HUES64 (cell line): ENCODE data around the gene HOXA5.

ENCODE experiments used
- H3K27ac ChIP-seq: 2 replicates; pipeline ENCODE4 v1.7.0; 2013; ENCODE audit warnings: low read depth, low read length, inconsistent platforms
- H3K27me3 ChIP-seq: 2 replicates; pipeline ENCODE4 v1.6.1; 2013; ENCODE audit warnings: mild to moderate bottlenecking, low read length; ENCODE audit not compliant: insufficient read depth
- H3K36me3 ChIP-seq: 2 replicates; pipeline ENCODE4 v1.6.1; 2013; ENCODE audit warnings: mild to moderate bottlenecking, low read length; ENCODE audit not compliant: insufficient read depth
- H3K4me1 ChIP-seq: 2 replicates; pipeline ENCODE4 v1.6.1; 2013; ENCODE audit warnings: mild to moderate bottlenecking, low read length, moderate library complexity; ENCODE audit not compliant: insufficient read depth
- H3K4me3 ChIP-seq: 2 replicates; pipeline ENCODE4 v1.5.1; 2013; ENCODE audit warnings: mild to moderate bottlenecking, low read length, moderate library complexity
- H3K9ac ChIP-seq: 2 replicates; pipeline ENCODE4 v1.6.1; 2013; ENCODE audit warnings: mild to moderate bottlenecking, low read depth, low read length
- H3K9me3 ChIP-seq: 2 replicates; pipeline ENCODE4 v1.6.1; 2013; ENCODE audit warnings: low read depth, low read length; ENCODE audit not compliant: insufficient read depth
- WGBS: fragments of 150-250, 120-280 bp; methylation state at CpG from one replicate; pipeline ENCODE4 v1.1.7; 2013; ENCODE audit warnings: missing lambda C conversion rate; 5-methylcytosine and 5-hydroxymethylcytosine counted together

HOXA5 gene

GRCh38 chr7:27180431-27181420 is 37.2 kb upstream of the HOXA5 start:
- WGBS, result 40% methylated on average over 12 of the region's 12 CpGs
- Histone ChIP-seq H3K27ac (no peak overlapping the region), H3K4me3 (no peak overlapping the region), H3K9me3 (no peaks in the 10 kb centered on the region; the same call in 1 of the 2 replicates), H3K27me3 (peaks cover 100% of the 10 kb centered on the region), H3K9ac (no peak overlapping the region), H3K36me3 (no peaks in the 10 kb centered on the region), H3K4me1 (peaks cover 20% of the 10 kb centered on the region)

GRCh38 chr7:27179503-27180430 is 36.3 kb upstream of the HOXA5 start:
- Histone ChIP-seq H3K9me3 (no peaks in the 10 kb centered on the region; the same call in 1 of the 2 replicates), H3K4me3 (no peak overlapping the region), H3K4me1 (peaks cover 20% of the 10 kb centered on the region), H3K36me3 (no peaks in the 10 kb centered on the region), H3K27ac (no peak overlapping the region), H3K27me3 (peaks cover 100% of the 10 kb centered on the region), H3K9ac (no peak overlapping the region)
- 4% methylated on average over 56 of the region's 56 CpGs for WGBS

DNA sequence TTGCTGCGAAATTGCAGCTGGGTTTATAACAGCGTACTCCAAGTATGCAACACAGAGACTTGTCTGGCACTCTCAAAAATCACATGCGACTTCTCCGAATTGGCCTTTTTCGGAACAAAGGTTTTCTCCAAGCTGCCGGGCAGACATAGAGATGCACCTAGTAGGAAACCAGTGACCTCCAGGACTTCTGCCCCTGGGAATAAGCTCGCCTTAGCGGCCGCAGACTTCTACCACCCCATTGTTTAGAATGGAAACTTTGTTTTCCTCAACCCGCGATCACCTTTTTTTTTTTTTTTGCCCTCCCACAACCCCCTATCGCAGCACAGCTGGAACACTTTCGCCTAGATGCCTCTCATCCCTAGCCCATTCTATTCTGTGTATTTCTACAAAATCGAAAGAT is 35.5 kb upstream of the HOXA5 start:
- peaks cover 100% of the 10 kb centered on the region for H3K27me3 ChIP-seq
- no peak overlapping the region for H3K4me3 ChIP-seq
- H3K4me1 ChIP-seq, result peaks cover 20% of the 10 kb centered on the region
- 8% methylated on average over 14 of the region's 14 CpGs for WGBS
- H3K27ac ChIP-seq, result no peak overlapping the region
- H3K9me3 ChIP-seq, result no peaks in the 10 kb centered on the region; the same call in 1 of the 2 replicates
- no peak overlapping the region for H3K9ac ChIP-seq
- no peaks in the 10 kb centered on the region for H3K36me3 ChIP-seq

DNA sequence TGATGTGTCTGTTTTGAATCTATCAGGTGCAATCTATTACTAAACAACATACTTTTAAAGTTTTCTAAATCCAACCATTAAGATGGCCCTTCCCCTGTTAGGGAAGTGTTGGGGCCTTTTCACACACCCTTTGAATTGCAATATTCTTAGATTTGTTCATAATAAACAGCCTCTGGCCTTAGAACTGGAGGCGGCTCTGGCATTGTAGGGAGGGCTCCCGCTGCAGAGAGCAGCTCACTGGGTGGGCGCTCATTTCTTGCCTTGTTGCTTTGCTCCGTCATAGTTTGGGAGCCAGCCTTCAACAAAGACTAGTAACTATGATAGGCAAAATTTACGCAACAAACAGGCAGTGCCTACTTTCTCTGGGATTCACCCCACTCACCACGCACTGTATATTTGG is 34.9 kb upstream of the HOXA5 start:
- no peak overlapping the region for H3K9ac ChIP-seq
- 20% methylated on average over 5 of the region's 6 CpGs for WGBS
- H3K27ac ChIP-seq, result no peak overlapping the region

DNA sequence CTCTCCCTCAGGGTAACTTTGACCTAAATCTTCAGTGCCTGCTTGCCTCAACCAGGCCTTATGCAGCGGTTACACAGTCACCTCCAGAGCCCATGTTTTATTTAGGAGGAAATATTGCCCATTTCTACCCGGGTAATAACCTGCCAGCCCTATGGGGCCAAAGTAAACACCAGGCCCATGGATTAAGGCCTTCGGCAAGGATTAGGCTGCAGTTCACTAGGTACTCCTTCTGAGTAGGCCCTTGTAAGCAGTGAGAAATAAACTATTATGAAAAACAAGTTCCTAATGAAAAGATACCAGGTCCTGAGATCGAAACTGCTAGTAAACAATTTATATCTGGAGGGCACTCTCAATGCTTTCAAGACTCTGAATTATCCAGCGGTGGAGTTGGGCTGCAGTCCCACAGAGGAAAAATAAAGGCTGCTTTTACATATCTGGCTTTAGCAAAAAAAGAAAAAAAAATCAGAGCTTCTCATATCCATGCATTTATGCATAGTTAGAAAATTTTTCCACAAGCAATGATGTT is 34.4 kb upstream of the HOXA5 start:
- Histone ChIP-seq H3K9me3 (no peaks in the 10 kb centered on the region; the same call in 1 of the 2 replicates), H3K27me3 (peaks cover 100% of the 10 kb centered on the region), H3K4me1 (peaks cover 8% of the 10 kb centered on the region; the same call in 1 of the 2 replicates), H3K36me3 (no peaks in the 10 kb centered on the region), H3K4me3 (no peak overlapping the region), H3K27ac (no peak overlapping the region), H3K9ac (no peak overlapping the region)
- 34% methylated on average over 5 of the region's 5 CpGs for WGBS

More for the DNA sequence above, 34.9 kb upstream of the HOXA5 start:
- Histone ChIP-seq H3K9me3 (no peaks in the 10 kb centered on the region; the same call in 1 of the 2 replicates), H3K4me3 (no peak overlapping the region), H3K4me1 (peaks cover 14% of the 10 kb centered on the region), H3K36me3 (no peaks in the 10 kb centered on the region), H3K27me3 (peaks cover 100% of the 10 kb centered on the region)

DNA sequence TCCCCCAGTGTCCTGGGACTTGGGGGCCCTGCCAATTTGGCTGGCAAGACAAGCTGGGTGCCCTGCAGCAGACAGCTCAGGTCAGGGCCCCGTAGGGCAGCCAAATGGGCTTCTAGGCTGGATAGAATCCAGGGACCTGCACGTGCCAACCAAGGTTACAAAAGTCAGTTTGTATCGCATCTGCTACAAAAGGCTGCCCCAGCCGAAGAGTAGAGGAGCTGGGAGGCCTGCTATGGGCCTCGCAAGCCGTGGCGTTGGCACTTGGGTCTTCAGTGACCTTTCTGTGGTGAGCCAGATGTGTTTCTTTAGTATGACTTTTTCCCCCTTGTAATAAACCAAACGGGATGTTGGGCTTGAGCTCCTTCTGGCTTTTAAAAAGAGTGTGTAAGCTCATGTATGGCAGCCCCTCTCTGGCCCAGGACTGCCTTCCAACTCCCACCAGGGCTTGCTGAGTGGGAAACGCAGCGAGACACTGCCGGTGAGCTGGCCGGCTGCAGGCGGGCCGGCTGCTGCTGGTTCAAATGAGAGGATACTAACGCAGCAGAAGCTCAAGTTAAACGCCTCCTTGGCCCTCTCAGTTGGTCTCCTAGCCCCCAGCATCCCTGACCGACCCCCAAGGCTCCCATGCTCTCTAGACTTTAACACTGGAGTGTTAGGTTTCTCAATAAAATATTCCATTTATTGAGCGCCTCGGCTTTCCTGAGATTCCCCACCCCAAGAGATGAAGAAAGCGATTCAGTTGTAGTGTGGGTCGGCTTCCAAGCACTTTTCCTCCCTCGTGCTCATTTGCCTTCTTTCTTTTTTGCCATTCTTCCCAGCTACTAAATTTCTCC is 33.7 kb upstream of the HOXA5 start:
- no peak overlapping the region for H3K4me3 ChIP-seq
- H3K9me3 ChIP-seq, result no peaks in the 10 kb centered on the region; the same call in 1 of the 2 replicates
- no peak overlapping the region for H3K9ac ChIP-seq
- 21% methylated on average over 22 of the region's 22 CpGs for WGBS
- no peaks in the 10 kb centered on the region for H3K36me3 ChIP-seq
- peaks cover 7% of the 10 kb centered on the region; the same call in 1 of the 2 replicates for H3K4me1 ChIP-seq
- H3K27me3 ChIP-seq, result peaks cover 100% of the 10 kb centered on the region
- H3K27ac ChIP-seq, result no peak overlapping the region

DNA sequence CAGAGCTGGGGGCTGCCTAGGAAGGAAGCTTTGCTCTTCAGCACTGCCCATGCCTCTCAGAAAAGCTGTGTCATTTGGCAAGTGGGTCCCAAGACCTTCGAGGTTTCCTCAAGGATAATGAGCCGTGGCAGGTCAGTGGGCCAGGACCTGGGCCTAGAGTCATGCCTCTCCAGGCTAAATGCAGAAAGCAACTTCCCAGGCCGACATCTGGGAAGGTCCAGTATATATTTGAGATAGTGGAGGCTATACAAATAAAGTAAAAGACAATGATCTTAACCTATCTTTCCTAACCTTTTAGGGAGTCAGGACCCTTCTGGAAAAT is 33.0 kb upstream of the HOXA5 start:
- WGBS, result 64% methylated on average over 3 of the region's 3 CpGs
- H3K4me1 ChIP-seq, result peaks cover 7% of the 10 kb centered on the region; the same call in 1 of the 2 replicates
- peaks cover 100% of the 10 kb centered on the region for H3K27me3 ChIP-seq
- H3K9ac ChIP-seq, result no peak overlapping the region
- no peaks in the 10 kb centered on the region for H3K36me3 ChIP-seq
- no peak overlapping the region for H3K27ac ChIP-seq
- H3K9me3 ChIP-seq, result no peaks in the 10 kb centered on the region; the same call in 1 of the 2 replicates
- H3K4me3 ChIP-seq, result no peak overlapping the region

DNA sequence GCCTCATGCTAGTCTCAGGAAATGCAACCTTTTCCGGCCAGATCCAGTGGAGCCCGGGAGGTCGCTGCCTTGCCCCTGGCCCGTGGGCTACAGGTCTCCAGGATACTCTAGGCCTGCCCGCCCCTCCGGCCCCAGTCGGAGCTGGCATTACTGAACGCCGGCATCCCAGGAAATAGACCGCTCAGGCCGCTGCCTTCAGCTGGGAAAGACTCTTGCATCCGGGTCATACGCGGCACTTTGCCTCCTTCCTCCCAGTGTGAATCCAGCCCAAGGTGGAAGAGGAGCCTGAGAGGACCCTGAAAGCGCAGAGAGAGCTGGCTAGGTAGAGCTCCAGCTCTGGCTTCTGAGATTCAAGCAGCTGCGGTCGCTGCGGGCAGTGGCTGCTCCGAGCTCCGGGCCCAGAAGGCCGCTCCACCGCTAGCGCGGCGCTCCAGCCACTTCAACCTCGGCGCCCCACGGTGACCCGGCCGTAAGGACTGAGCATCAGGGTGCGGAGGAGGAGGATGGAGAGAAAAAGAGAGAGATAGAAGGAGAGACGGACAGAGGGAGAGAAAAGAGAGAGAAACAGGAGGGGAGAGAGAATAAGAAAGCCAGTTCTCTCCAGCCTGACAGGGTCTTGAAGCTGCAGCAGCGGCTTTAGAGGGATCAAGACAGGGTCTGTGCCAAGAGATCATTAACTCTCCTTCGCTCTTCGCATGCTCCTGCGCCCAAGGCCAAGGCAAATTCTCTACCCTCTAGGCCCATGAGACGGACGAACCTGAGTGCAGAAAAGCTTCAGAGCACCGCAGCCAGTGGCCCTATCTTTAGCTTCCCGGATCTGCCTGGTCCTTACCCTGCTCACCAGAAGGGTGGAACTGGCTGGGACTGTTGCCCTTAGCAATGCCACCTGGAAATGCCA is 32.4 kb upstream of the HOXA5 start:
- Histone ChIP-seq H3K4me3 (no peak overlapping the region), H3K9ac (no peak overlapping the region)

DNA sequence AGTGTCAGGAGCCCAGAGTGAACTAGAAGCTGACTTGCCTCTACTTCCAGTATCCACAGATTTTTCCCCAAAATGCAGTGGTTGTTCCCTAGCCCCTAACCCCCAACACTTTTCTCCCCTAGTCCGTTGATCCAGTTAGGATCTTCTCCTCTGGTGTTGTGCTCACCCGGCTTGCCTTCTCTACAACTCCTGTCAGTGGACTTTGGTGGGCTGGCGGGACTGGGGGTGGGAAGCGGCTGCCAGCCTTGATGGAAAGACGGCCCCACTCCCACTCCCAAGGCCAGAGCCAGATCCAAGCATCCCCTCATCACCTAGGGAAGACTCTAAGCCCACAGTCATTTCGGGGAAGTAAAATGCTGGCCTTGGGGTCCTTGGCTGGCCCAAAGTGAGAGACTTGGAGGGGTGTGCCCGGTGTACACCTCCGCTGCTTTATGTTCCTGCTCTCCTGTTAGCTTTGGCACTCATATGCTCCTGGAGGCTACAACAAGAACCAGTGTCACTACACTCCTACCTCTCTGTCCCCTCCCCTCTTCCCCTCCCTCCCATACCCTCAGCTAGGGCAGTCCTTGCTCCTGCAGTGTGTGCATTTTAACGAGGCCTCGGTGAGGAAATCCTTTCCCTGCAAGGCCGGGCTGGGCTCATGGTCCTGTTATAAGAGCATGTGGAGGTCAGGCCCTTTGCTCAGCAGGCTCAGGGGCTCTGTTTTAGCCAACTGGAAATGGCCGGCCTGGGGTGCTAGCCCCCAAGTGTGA is 31.6 kb upstream of the HOXA5 start:
- Histone ChIP-seq H3K4me3 (no peak overlapping the region), H3K27me3 (peaks cover 100% of the 10 kb centered on the region), H3K9ac (no peak overlapping the region), H3K9me3 (peaks cover 3% of the 10 kb centered on the region; the same call in 1 of the 2 replicates), H3K36me3 (no peaks in the 10 kb centered on the region), H3K4me1 (peaks cover 7% of the 10 kb centered on the region; the same call in 1 of the 2 replicates), H3K27ac (no peak overlapping the region)
- WGBS, result 20% methylated on average over 12 of the region's 12 CpGs

More for the DNA sequence above, 32.4 kb upstream of the HOXA5 start:
- peaks cover 100% of the 10 kb centered on the region for H3K27me3 ChIP-seq
- no peak overlapping the region for H3K27ac ChIP-seq
- WGBS, result 9% methylated on average over 40 of the region's 40 CpGs
- peaks cover 7% of the 10 kb centered on the region; the same call in 1 of the 2 replicates for H3K4me1 ChIP-seq
- H3K9me3 ChIP-seq, result peaks cover 3% of the 10 kb centered on the region; the same call in 1 of the 2 replicates
- H3K36me3 ChIP-seq, result no peaks in the 10 kb centered on the region
